Peyer's patch (tissue), 4 donors: ENCODE measurements around the gene TECTB.

ENCODE experiments used
- CTCF ChIP-seq, 6 experiments: fragments of 450-650 bp in 4 of 6; fragments of 200-600 bp in 2 of 6; sonication (generic) in 1 of 6; IDR thresholded peaks; one replicate each; pipeline ENCODE4 v1.5.1; 2017 to 2019; ENCODE audit warnings: antibody characterized with exemption in 6 of 6, mild to moderate bottlenecking in 3 of 6, moderate library complexity in 1 of 6
- POLR2A ChIP-seq, 2 donors: fragments of 450-650 bp; IDR thresholded peaks; one replicate each; pipeline ENCODE4 v1.5.1; 2017; ENCODE audit warnings: antibody characterized with exemption in 2 of 2, mild to moderate bottlenecking in 2 of 2, moderate library complexity in 2 of 2

DNA sequence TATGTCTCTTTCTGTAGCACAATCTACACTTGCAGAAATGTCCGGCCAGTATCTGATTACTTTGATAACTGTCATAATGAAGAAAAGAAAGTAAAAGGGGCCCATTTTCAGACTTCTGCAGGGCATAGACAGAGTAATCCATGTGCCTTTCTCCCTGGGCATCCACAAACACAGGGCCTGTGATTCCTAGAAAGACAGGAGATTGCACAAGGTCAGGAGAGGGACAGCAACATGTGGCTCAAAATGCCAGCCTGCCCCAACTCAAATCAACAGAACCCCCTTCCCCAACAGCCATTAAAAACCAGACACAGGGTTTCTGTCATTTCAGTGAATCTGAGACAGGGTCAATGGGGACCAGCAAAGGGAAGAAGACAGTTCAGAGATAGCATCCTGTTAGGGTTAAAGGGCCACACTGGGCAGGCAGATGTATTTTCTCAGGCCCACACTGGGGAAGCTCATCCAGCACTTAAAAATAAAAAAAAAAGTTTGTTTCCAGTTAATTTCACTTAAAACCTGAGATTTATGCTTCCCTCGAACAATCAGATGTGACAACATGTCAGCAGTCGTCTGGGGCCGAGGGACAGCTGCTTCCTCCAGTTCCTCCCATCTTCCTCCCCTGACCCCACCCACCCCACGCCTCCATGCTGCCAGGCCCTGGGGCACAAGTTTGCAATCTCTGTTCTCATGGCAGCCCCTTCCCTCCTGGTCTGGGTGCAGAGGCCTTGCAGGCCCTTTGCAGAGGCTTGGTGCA is 60.0 kb downstream of the TECTB start:
- TF ChIP-seq CTCF (IDR thresholded peaks at IDR 0.05) (no peak), POLR2A (IDR thresholded peaks at IDR 0.05) (no peak)
